ENCODE results near the gene MEIS2. TPM values are rescaled to one million over a fixed set of nuclear protein-coding genes. Genes with fewer than 3 reads are reported as not detected.
A peak's percentile ranks its signal among the peaks of the same experiment; 100 is the strongest.

The MEIS2 gene
- polyA plus RNA-seq, 4 donors, result 138 to 178 (median 147) TPM

DNA sequence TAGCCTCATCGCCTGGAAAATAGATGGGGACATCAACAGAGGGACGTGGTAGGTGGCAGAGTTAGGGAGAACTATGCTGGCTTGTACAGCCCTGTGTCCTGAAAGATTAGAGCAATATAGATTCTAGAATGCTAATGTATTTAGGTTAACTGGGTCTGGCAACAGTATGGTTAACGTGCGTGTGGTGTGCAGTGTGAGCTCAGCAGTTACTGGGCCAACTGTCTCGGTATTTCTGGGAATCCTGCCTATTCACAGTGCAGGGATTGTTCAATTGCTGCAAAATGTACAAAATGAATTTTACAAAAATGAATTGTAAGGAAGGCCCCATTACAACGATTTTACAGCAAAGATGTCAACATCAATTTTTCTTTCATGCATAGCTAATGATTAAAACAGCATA is 20.6 kb downstream of the MEIS2 start:
- no peak for DNase-seq (ENCODE audit: low read depth in 4 of 4, low spot score in 2 of 4)

DNA sequence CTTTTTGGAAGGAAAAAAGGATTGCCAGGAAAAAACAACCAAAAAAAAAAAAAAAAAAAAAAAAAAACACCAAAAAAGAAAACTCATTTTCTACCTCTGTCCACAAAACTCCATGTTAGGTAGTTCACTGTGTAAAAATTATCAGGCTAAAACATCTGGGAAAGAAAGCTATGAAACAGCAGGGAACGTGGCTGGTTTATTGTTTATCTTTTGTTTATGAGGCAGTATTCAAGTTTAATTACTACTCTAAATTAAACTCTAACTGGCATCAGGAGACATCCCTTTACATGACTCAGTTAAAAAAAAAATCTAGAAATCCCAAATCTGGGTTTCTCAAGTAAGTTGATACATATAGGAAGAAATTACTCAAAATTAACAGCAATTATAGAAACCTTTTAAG is 21.8 kb downstream of the MEIS2 start:
- no peak for DNase-seq (ENCODE audit: low read depth in 4 of 4, low spot score in 2 of 4)

DNA sequence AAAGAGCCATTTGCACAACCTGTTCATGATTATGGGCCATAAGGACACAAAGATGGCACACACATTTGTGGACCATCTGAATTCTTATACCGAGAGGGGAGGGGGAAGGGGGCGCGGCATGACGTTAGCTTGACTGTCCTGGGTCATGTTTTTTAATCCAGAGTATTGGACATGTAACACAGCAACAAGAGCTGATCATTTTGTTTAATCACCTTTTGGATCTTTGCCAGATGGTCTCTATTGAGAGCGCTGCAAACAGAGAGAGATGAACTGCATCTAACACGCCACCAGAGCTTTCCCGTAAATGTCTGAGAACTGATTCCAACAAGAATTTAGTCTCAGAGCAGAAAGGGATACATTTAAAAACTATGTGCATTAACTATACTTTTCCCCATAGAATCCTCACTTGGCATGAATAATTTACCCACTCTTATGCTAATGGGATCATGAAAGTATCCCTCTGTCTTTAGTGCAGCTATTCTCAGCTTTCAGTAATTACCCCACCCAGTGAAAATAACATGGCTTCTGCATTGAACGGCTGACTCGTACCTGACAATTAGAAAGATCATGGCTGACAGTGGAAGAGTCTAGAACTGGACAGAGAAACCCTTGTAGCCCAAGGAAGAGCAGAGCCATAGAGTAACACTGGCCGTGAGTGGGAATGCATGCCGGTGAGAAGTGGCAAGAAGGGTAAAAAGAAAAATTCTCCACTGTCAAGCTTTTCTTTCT is 22.6 kb downstream of the MEIS2 start:
- DNase-seq (ENCODE audit: low read depth in 4 of 4, low spot score in 2 of 4), result no peak

DNA sequence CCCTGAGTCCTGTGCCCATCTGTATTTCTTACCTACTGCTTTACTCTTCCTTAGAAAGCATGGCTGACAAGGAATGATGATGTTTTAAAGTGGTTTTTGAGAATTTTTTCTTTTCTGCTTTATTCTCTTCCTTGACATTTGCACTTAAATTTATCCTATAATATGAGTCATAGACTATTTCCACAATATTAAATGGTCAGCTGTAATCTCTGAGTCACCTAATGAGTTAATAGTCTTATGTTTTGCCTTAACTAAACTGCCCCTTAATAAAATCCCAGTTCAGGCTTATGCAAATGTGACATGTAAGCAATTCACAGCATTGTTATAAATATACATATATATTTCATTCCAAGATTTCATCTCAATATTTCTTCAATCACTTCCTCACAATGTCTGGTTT is 23.8 kb downstream of the MEIS2 start:
- no peak for DNase-seq (ENCODE audit: low read depth in 4 of 4, low spot score in 2 of 4)

GRCh38 chr15:37075777-37076176 is 24.6 kb downstream of the MEIS2 start:
- DNase-seq (ENCODE audit: low read depth in 4 of 4, low spot score in 2 of 4), result no peak

GRCh38 chr15:37072181-37072580 is 28.2 kb downstream of the MEIS2 start:
- no peak for DNase-seq (ENCODE audit: low read depth in 4 of 4, low spot score in 2 of 4)

- no peak for DNase-seq (ENCODE audit: low read depth in 4 of 4, low spot score in 2 of 4)
These were observed 29.2 kb downstream of the MEIS2 start for GRCh38 chr15:37071134-37071533.

GRCh38 chr15:37070686-37071085 is 29.7 kb downstream of the MEIS2 start:
- no peak for DNase-seq (ENCODE audit: low read depth in 4 of 4, low spot score in 2 of 4)

DNA sequence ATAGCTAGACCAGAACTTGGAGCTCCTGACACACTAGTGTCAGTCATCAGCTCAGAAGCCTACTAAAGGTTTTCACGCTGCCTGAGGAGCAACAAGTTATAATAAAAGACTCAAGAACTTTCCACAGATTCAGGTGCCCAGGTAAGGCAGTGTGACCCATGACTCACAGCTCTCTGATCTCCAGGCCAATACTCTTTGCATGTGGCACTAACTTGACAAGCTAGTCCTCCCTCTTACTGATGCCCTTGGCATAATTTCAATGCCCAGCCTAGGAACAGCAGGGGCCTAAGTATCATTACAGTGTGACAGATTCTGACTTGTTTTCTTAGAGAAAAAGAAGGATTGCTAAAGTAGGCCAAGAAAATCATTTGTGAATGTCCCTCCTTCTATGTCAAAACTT is 38.4 kb downstream of the MEIS2 start:
- no peak for DNase-seq (ENCODE audit: low read depth in 4 of 4, low spot score in 2 of 4)

- peak in 1 of 4 donors; percentile 56 for DNase-seq (ENCODE audit: low read depth in 4 of 4, low spot score in 2 of 4)
These were observed 41.3 kb downstream of the MEIS2 start for GRCh38 chr15:37059086-37059485.

DNA sequence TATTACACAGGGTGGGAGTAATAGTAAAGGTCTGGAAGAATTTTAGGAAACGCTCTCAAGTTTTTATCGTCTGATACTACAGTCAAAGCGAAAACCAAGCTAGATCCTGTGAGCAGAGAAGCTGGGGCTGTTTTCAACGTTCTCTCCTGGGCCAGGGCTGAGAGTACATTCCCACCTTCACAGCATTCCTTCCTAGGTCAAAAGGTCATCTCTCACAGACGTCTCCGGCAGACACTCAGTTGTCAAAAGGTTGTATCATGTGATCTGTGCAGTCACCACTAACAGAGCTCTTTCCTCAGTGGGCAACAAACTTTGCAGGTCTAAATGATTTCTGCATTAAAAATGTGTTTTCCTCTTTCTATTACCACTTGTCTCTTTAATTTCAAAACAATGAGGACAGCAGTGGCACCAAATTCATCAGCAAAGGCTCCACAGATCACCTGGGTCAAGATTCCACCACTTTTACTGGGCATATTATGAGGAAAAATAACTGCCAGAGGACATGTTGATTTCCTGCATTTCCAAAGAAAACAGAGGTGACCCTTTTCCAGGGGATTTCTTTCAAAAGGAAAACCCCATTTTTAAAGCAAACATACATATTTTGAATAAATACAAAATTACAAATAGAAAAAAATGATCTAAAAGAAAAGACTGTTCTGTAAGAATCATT is 41.9 kb downstream of the MEIS2 start:
- DNase-seq (ENCODE audit: low read depth in 4 of 4, low spot score in 2 of 4), result no peak

- no peak for DNase-seq (ENCODE audit: low read depth in 4 of 4, low spot score in 2 of 4)
These were observed 42.5 kb downstream of the MEIS2 start for GRCh38 chr15:37057831-37058230.

DNA sequence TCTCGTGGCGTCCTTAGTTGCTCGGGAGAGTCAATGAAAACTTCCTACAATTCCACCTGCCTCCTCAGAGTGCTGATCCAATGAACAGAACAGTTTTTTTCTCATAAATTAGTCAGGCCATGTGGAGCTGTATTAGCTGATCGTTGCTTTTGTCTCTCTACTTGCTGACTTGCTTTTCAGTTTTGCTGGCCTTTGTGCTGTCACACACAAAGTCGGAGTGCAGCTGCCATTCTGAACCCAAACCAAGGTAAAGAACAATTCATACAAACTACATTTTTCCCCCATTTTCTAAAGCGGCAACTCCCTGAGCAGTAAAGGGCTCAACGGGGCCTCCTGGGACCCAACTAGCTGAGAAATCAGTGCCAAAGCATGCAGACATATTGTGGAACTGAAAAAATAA is 43.1 kb downstream of the MEIS2 start:
- no peak for DNase-seq (ENCODE audit: low read depth in 4 of 4, low spot score in 2 of 4)

- no peak for DNase-seq (ENCODE audit: low read depth in 4 of 4, low spot score in 2 of 4)
These were observed 43.9 kb downstream of the MEIS2 start for GRCh38 chr15:37056177-37057121.

DNA sequence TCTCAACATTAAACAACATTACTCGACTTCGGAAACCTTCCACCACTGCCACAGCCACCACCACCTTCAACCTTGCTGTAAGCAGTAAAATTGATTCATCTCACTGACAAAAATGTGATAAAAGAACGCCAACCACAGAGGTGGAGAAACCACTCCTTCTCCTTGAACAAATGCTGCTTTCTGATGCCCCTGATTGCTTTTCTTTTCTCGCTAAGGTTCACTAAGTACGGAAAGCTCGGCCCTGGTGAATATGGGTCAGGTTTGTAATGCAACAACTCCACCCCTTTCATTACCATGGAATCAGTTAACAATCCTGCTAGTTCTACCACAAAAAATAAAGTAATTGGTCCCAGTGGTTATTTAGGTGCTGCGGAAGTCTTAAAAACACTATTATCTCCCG is 44.9 kb downstream of the MEIS2 start:
- no peak for DNase-seq (ENCODE audit: low read depth in 4 of 4, low spot score in 2 of 4)

DNA sequence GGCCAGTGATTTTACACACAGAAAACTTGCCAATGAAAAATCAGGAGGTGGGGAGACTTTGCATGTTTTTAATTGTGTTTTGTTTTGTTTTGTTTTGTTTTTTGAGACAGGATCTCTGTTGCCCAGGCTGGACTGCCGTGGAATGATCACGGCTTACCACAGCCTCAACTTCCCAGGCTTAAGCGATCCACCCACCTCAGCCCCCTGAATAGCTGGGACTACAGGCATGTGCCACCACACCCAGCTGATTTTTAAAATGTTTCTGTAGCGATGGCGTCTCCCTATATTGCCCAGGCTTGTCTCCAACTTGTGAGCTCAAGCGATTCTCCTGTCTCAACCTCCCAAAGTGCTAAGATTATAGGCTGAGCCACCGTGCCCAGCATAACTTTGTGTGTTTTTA is 46.0 kb downstream of the MEIS2 start:
- no peak for DNase-seq (ENCODE audit: low read depth in 4 of 4, low spot score in 2 of 4)

DNA sequence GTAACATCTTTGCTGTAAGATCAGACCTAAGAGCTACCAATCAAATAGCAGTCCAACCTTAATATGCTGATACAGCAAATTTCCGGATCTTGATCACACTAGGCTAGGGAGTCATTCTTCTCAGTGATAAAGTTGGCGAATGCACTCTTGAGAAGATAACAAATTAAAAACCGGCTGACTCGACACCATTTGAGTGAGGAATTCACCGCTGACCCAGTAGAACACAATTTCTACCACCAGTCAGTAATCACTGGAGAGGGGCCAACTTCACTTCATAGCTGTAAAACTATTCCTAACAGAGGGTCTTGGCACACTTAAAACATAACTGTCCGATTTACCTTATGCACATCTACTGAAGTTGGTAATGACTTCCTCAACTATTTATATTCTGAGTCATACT is 47.2 kb downstream of the MEIS2 start:
- DNase-seq (ENCODE audit: low read depth in 4 of 4, low spot score in 2 of 4), result no peak

DNA sequence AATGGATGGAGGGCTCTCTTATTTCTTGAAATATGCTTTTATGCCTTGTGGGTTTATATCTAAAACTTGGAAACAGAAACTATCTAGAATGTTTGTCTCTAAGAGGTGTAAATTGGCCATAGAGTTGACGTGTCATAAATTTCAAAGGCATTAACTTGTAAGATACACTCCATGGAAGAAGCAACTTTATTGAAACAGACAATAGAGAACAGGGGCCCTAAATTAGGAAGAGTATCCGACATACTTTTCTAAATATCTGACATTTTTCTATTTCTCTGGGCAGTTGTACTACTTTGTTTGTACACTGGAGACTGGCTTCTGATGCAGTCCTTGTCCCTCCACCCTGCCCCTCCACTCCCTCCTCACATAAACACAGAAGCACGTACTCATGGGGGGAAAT is 50.0 kb downstream of the MEIS2 start:
- DNase-seq (ENCODE audit: low read depth in 4 of 4, low spot score in 2 of 4), result no peak

- DNase-seq (ENCODE audit: low read depth in 4 of 4, low spot score in 2 of 4), result no peak
These were observed 53.3 kb downstream of the MEIS2 start for GRCh38 chr15:37046876-37047614.

- no peak for DNase-seq (ENCODE audit: low read depth in 4 of 4, low spot score in 2 of 4)
These were observed 54.2 kb downstream of the MEIS2 start for GRCh38 chr15:37045859-37046740.
